SIG-M5 treated with dmso at 0.1 percent for 504 hours (cell line): ENCODE results near the gene RPH3AL.
A peak's percentile ranks its signal among the peaks of the same experiment; 100 is the strongest.
"Not testable (repeated sequence)": the region's sequence is repeated elsewhere in the genome, so short reads cannot be mapped to it uniquely, and the experiment has no call there.

Source experiments
- DNase-seq: peaks from one replicate; lab custom pipeline; 2025; ENCODE audit not compliant: unreplicated experiment; lab: John Stamatoyannopoulos, UW

Gene RPH3AL

GRCh38 chr17:283911-284675 lies 68.5 kb downstream of the RPH3AL start:
- no peak for DNase-seq

GRCh38 chr17:282912-283882 lies 69.4 kb downstream of the RPH3AL start:
- DNase-seq, result no peak

- peak; percentile 89 for DNase-seq
These were observed 70.4 kb downstream of the RPH3AL start for GRCh38 chr17:282000-282911.

- DNase-seq, result no peak
These were observed 71.1 kb downstream of the RPH3AL start for GRCh38 chr17:281365-281999.

- DNase-seq, result no peak
These were observed 71.7 kb downstream of the RPH3AL start for GRCh38 chr17:280901-281300.

- no peak for DNase-seq
These were observed 72.4 kb downstream of the RPH3AL start for GRCh38 chr17:280216-280615.

GRCh38 chr17:279776-280175 lies 72.8 kb downstream of the RPH3AL start:
- DNase-seq, result peak; percentile 2

GRCh38 chr17:279331-279730 lies 73.3 kb downstream of the RPH3AL start:
- DNase-seq, result peak; percentile 31

- DNase-seq, result no peak
These were observed 73.9 kb downstream of the RPH3AL start for GRCh38 chr17:278676-279059.

GRCh38 chr17:278055-278675 lies 74.4 kb downstream of the RPH3AL start:
- DNase-seq, result no peak

GRCh38 chr17:274902-275301 lies 77.7 kb downstream of the RPH3AL start:
- DNase-seq, result no peak

GRCh38 chr17:273981-274832 lies 78.4 kb downstream of the RPH3AL start:
- no peak for DNase-seq

- DNase-seq, result not testable (repeated sequence)
These were observed 79.8 kb downstream of the RPH3AL start for GRCh38 chr17:272856-273255.

GRCh38 chr17:271928-272623 lies 80.5 kb downstream of the RPH3AL start:
- not testable (repeated sequence) for DNase-seq

GRCh38 chr17:269616-270514 lies 82.7 kb downstream of the RPH3AL start:
- no peak for DNase-seq

GRCh38 chr17:266701-267667 lies 85.6 kb downstream of the RPH3AL start:
- DNase-seq, result no peak
